Measurements from ENCODE around the gene ETV3.
"Not testable (repeated sequence)": the region's sequence is repeated elsewhere in the genome, so short reads cannot be mapped to it uniquely, and the experiment has no call there.

ETV3 gene

DNA sequence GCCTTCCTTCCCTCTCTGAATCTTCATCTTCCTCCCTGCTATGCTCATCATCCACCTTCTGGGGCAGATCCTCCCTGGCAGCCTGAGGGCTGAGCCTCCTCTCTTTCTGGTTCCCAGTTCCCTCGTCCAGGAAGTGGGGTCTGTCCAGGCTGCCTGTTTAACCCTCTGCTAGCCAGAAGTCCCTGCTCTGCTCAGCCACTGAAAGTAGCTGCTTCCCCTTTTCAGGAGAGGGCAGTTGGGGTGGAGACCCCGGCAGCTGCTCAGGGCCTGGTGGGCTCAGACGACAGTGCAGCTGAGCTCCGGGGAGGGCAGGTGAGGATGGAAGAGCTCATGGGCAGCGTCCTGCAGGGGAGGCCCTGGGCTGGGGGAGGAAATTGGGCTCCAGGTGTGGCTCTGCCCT, 43.1 kb upstream of the ETV3 start:
- no peak for DNase-seq (ENCODE audit: extremely low spot score)
- CTCF ChIA-PET = interaction anchor here (1.4 kb wide), 1 partner anchor 25 kb away, joined by 4 read pairs; no protein-coding TSS in a partner anchor
- TF ChIP-seq, protein P1, sequence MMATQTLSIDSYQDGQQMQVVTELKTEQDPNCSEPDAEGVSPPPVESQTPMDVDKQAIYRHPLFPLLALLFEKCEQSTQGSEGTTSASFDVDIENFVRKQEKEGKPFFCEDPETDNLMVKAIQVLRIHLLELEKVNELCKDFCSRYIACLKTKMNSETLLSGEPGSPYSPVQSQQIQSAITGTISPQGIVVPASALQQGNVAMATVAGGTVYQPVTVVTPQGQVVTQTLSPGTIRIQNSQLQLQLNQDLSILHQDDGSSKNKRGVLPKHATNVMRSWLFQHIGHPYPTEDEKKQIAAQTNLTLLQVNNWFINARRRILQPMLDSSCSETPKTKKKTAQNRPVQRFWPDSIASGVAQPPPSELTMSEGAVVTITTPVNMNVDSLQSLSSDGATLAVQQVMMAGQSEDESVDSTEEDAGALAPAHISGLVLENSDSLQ (IDR thresholded peaks at IDR 0.05) = no peak
- TF ChIP-seq LEF1 (IDR thresholded peaks at IDR 0.05; ENCODE audit: borderline replicate concordance) (no peak), BHLHE40 (IDR thresholded peaks at IDR 0.05; ENCODE audit: borderline replicate concordance) (no peak), HDGF (IDR thresholded peaks at IDR 0.05; ENCODE audit: borderline replicate concordance) (no peak), TARDBP (IDR thresholded peaks at IDR 0.05) (no peak), FOXK2 (IDR thresholded peaks at IDR 0.05) (no peak), NFRKB (IDR thresholded peaks at IDR 0.05) (no peak), FOXM1 (IDR thresholded peaks at IDR 0.05; ENCODE audit: borderline replicate concordance) (no peak), CTBP1 (IDR thresholded peaks at IDR 0.05; ENCODE audit: borderline replicate concordance) (no peak)
- POLR2A ChIA-PET = no interaction called here

DNA sequence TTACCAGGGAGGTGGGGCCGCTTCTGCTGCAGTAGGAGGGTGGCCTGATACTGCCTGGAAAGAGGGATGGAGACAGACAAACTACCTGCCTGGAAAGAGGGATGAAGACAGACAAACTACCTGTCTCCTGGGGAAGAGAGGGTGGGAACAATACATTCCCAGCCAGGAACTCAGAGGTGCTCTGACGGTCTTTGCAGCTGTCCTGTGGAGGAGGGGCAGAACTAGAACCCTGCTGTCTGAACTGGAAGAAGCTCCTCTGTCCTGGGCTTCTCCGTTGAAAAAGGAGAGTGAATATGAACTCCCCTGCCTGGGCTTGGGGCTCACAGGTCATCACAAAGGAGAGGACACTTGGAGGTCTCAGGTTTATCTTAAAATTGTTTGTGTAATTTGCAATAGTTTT, 40.3 kb upstream of the ETV3 start:
- no peak for DNase-seq (ENCODE audit: extremely low spot score)
- ChIA-PET POLR2A (no interaction called here), CTCF (interaction anchor here (0.6 to 1.0 kb wide), 2 partner anchors 15 to 305 kb away, joined by 3 read pairs; no protein-coding TSS in a partner anchor)
- TF ChIP-seq HDGF (IDR thresholded peaks at IDR 0.05; ENCODE audit: borderline replicate concordance) = no peak
- no peak for TF ChIP-seq ELF4 (IDR thresholded peaks at IDR 0.05)
- no peak for TF ChIP-seq SUZ12 (IDR thresholded peaks at IDR 0.05)
- TF ChIP-seq L3MBTL2 (conservative IDR thresholded peaks at IDR 0.05) = no peak
- TF ChIP-seq, protein P1 (IDR thresholded peaks at IDR 0.05) = no peak
- no peak for TF ChIP-seq LEF1 (IDR thresholded peaks at IDR 0.05; ENCODE audit: borderline replicate concordance)
- TF ChIP-seq BHLHE40 (IDR thresholded peaks at IDR 0.05; ENCODE audit: borderline replicate concordance) = no peak
- no peak for TF ChIP-seq FOXM1 (IDR thresholded peaks at IDR 0.05; ENCODE audit: borderline replicate concordance)

DNA sequence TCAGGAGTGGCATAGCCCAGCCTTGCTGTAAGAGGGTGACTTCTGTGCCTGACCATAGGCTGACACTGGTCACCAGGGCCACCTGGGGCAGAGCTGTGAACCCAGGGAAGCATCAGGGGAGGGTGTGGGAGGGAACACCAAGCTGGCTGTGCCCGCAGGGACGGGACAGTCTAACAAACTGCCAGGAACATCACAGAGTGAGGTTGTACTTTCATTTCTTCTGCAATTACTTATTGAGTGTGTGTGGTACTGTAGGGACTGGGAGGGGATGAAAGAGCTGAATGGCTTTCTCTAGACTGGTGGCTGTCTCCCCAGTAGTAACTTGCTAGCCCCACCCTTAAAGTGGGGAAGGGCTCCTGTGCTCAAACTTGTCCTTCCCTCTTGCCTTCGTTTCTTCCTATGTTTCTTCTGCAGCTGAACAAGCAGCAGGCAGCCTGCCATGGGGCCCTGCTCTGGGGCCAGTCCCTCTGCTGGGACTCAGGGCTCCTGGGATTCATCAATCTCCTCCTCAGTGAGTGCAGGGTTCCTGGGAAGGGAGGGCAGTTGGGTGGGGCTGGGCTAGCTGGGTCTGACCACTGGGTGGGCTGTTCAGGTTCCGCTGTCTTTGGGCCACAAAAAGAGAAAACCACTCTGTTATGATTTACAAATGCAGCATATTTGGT, 39.7 kb upstream of the ETV3 start:
- no peak for DNase-seq (ENCODE audit: extremely low spot score)
- POLR2A ChIA-PET = no interaction called here
- CTCF ChIA-PET = interaction anchor here (0.6 to 1.1 kb wide), 3 partner anchors 15 to 306 kb away, joined by 3 to 4 read pairs (median 3); no protein-coding TSS in a partner anchor
- TF ChIP-seq FOXK2 (IDR thresholded peaks at IDR 0.05) (no peak), CTBP1 (IDR thresholded peaks at IDR 0.05; ENCODE audit: borderline replicate concordance) (no peak)

DNA sequence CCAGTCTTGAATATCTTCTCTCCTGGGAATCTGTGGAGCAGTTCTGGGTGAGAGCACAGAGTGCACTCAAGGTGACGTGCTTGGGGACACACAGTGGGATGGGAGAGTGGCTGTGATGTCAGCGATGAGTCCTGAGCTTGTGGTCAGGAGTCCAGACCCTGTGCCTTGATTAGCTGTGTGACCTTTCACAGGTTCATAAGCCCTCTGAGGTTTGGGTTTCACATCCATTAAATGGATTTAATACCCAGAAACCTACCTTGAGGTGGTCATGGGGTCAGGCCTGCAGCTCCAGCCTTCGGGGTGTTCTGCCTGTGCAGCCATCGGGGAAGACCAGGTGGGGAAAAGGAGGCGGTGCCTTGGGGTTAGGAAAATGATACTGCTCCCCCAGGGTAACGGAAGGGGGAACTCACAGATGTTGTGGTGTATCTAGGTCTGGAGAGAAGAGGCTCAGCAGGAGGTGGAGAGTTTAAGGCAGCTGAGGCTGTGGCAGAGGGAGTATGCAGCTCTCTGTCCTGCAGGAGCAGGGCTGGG, 38.5 kb upstream of the ETV3 start:
- TF ChIP-seq ZNF384 (IDR thresholded peaks at IDR 0.05) (no peak), FOXA1 (IDR thresholded peaks at IDR 0.05) (no peak), CTBP1 (IDR thresholded peaks at IDR 0.05; ENCODE audit: borderline replicate concordance) (no peak), HDGF (IDR thresholded peaks at IDR 0.05; ENCODE audit: borderline replicate concordance) (no peak), ARNT (IDR thresholded peaks at IDR 0.05) (no peak), TARDBP (IDR thresholded peaks at IDR 0.05) (no peak), FOXK2 (IDR thresholded peaks at IDR 0.05) (no peak), SP1 (IDR thresholded peaks at IDR 0.05) (no peak), ELF4 (IDR thresholded peaks at IDR 0.05) (no peak), BHLHE40 (IDR thresholded peaks at IDR 0.05; ENCODE audit: borderline replicate concordance) (no peak), NFRKB (IDR thresholded peaks at IDR 0.05) (no peak), LEF1 (IDR thresholded peaks at IDR 0.05; ENCODE audit: borderline replicate concordance) (no peak), L3MBTL2 (conservative IDR thresholded peaks at IDR 0.05) (no peak), FOXM1 (IDR thresholded peaks at IDR 0.05; ENCODE audit: borderline replicate concordance) (no peak), SUZ12 (IDR thresholded peaks at IDR 0.05) (no peak)
- TF ChIP-seq, protein P1 (IDR thresholded peaks at IDR 0.05) = no peak
- ChIA-PET CTCF (interaction anchor here (1.3 to 1.5 kb wide), 2 partner anchors 11 to 87 kb away, joined by 4 to 5 read pairs; no protein-coding TSS in a partner anchor), POLR2A (no interaction called here)
- no peak for DNase-seq (ENCODE audit: extremely low spot score)

DNA sequence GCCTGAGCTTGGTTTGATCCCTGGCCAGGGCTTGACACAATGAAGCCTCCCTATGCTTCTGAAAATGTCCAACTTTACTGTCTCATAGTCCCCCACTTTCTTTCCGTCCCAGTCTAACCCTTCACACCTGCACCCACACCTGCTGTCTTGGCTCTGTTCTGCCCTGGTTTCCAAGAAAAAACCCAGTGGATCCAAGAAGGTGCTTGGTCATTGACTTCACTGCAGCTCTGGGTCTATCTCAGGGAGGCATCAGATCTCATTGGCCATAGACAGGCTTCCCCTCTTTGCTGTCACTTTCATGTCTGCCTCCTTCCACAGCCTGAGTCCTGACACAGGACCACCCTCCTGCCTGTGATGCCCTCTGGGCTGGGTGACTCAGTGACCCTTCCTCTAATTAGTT, 37.8 kb upstream of the ETV3 start:
- CTCF ChIA-PET = interaction anchor here (1.1 to 1.5 kb wide), 3 partner anchors 12 to 330 kb away, joined by 3 to 5 read pairs (median 4); no protein-coding TSS in a partner anchor
- TF ChIP-seq ELF4 (IDR thresholded peaks at IDR 0.05) (no peak), TARDBP (IDR thresholded peaks at IDR 0.05) (no peak), FOXM1 (IDR thresholded peaks at IDR 0.05; ENCODE audit: borderline replicate concordance) (no peak), CTBP1 (IDR thresholded peaks at IDR 0.05; ENCODE audit: borderline replicate concordance) (no peak), BHLHE40 (IDR thresholded peaks at IDR 0.05; ENCODE audit: borderline replicate concordance) (no peak), LEF1 (IDR thresholded peaks at IDR 0.05; ENCODE audit: borderline replicate concordance) (no peak), ARNT (IDR thresholded peaks at IDR 0.05) (no peak), ZNF384 (IDR thresholded peaks at IDR 0.05) (no peak)
- POLR2A ChIA-PET = no interaction called here
- no peak for DNase-seq (ENCODE audit: extremely low spot score)

DNA sequence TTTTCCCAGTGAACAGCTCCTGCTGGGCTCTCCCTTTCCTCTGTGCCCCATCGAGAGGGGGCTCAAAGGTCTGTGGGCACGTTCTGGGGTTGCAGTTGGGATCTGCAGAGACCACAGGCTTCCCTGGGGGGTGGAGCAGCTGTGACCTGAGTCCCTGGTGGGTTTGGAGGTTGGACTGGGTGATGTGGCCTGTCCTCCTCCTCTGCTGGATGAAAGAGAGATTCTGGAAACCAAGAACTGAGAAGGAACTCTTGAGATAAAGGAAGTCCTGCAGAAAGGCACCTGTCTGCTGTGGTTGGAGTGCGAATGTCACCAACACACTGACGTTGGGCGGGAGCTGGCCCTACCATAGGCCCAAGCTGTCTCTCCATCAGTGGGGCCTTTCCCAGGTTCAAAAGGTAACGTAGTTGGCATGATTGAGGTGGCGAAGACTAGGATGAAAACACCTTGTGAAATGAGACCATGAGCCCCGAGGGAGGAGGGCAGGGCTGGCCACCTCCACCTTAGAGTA, 35.8 kb upstream of the ETV3 start:
- ChIA-PET CTCF (interaction anchor here (1.3 kb wide), 1 partner anchor 18 kb away, joined by 4 read pairs; no protein-coding TSS in a partner anchor), POLR2A (no interaction called here)
- no peak for DNase-seq (ENCODE audit: extremely low spot score)
- no peak for TF ChIP-seq LEF1 (IDR thresholded peaks at IDR 0.05; ENCODE audit: borderline replicate concordance)
- TF ChIP-seq ARNT (IDR thresholded peaks at IDR 0.05) = no peak
- no peak for TF ChIP-seq BHLHE40 (IDR thresholded peaks at IDR 0.05; ENCODE audit: borderline replicate concordance)
- no peak for TF ChIP-seq FOXM1 (IDR thresholded peaks at IDR 0.05; ENCODE audit: borderline replicate concordance)
- no peak for TF ChIP-seq FOXK2 (IDR thresholded peaks at IDR 0.05)
- TF ChIP-seq ZNF384 (IDR thresholded peaks at IDR 0.05) = no peak
- TF ChIP-seq NFRKB (IDR thresholded peaks at IDR 0.05) = no peak
- TF ChIP-seq CTBP1 (IDR thresholded peaks at IDR 0.05; ENCODE audit: borderline replicate concordance) = no peak
- no peak for TF ChIP-seq HDGF (IDR thresholded peaks at IDR 0.05; ENCODE audit: borderline replicate concordance)
- no peak for TF ChIP-seq TARDBP (IDR thresholded peaks at IDR 0.05)
- no peak for TF ChIP-seq L3MBTL2 (conservative IDR thresholded peaks at IDR 0.05)
- TF ChIP-seq ELF4 (IDR thresholded peaks at IDR 0.05) = no peak
- no peak for TF ChIP-seq FOXA1 (IDR thresholded peaks at IDR 0.05)
- no peak for TF ChIP-seq SP1 (IDR thresholded peaks at IDR 0.05)
- TF ChIP-seq, protein P1 (IDR thresholded peaks at IDR 0.05) = no peak

DNA sequence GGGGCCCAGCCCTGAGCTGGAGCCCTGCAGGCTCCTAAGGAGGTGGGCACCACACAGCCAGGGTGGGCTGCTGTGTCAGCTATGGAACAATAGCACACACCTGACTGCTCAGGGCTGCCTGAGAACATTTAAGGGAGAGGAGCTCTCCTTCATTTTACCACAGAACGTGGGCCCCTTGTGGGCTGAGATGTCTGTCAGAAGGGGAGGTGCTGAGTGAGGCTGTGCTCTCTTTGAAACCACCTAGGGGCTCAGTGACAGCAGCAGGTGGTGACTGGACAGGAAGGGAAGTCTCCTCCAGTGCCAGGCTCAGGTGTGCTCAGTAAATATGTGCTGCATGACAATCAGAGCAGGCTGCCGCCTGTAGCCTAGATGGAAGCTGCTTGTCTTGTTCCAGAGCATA, 35.0 kb upstream of the ETV3 start:
- POLR2A ChIA-PET; DNase-seq (ENCODE audit: extremely low spot score): not testable (repeated sequence)
- CTCF ChIA-PET = interaction anchor here (0.5 to 1.3 kb wide), 2 partner anchors 18 to 68 kb away, joined by 3 to 4 read pairs; no protein-coding TSS in a partner anchor

DNA sequence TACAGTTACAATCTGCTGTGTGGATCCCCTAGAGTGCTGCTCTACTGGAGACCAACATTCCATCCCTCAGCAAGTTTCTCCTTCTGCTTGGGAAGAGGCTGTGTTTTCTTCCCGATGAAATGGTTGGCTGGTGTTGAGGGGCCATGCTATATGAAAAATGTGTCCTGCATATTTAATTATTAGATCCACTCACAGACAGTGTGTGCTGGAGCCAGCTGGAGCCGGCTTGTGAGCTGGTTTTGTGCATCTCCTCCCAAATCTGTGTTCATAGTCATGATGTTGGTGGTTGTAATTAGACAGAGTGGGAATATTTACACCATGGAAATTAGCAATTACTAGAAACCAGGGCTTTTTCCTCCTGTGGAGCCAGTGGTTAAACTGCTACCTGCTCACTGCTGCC, 34.4 kb upstream of the ETV3 start:
- POLR2A ChIA-PET; DNase-seq (ENCODE audit: extremely low spot score); CTCF ChIA-PET: not testable (repeated sequence)

DNA sequence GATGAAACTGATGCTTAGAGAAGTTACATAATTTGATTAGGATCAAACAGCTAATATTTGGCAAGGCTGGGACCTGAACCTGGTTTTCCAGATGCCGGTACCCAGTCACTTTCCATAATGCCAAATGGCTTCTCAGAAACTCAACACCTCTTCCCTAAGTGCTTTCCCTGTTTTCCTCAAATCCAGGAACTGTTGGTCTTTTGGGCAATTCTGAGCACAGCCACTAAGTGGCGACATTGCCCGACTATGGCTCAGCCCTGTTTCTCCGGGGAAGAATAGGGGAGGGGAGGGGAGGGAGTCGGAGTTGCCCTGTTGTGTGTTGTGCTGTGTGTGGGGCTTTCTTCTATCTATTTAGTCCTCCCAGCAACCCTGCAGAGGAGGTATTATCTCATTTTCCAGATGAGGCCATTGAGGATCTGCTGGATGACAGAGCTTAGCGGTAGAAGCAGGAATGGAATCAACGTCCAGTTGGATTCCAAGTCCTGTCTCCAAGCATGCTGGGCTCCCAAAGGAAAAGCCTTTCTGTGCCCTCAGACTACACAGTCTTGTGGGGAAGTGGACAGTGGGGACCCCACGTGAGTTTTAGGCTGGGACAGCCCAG, 33.8 kb upstream of the ETV3 start:
- POLR2A ChIA-PET; DNase-seq (ENCODE audit: extremely low spot score): not testable (repeated sequence)
- CTCF ChIA-PET = interaction anchor here (1.4 kb wide), 1 partner anchor 16 kb away, joined by 3 read pairs; no protein-coding TSS in a partner anchor

All from HEK293T (cell line).